Measurements from ENCODE around the gene ZMYND8.
"Not testable (repeated sequence)": the region's sequence is repeated elsewhere in the genome, so short reads cannot be mapped to it uniquely, and the experiment has no call there.

Gene ZMYND8

DNA sequence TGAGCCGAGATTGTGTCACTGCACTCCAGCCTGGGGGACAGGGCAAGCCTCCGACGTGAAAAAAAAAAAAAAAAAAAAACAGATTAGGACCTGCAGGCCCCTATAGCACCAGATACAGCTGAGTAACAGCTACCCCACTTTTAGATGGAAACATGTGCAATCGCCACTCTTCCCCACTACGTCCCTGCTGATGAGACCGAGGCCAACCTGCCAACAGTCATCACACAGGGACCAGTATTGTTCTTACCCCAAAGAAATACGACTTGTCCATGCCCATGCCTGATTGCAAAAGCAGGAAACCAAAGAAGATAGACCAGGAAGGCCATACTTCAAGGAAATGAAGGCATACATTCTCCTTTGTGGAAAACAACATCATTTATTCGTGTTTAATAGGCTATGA, 45.8 kb downstream of the ZMYND8 start:
- no peak for DNase-seq (ENCODE audit: low read depth in 2 of 2)

DNA sequence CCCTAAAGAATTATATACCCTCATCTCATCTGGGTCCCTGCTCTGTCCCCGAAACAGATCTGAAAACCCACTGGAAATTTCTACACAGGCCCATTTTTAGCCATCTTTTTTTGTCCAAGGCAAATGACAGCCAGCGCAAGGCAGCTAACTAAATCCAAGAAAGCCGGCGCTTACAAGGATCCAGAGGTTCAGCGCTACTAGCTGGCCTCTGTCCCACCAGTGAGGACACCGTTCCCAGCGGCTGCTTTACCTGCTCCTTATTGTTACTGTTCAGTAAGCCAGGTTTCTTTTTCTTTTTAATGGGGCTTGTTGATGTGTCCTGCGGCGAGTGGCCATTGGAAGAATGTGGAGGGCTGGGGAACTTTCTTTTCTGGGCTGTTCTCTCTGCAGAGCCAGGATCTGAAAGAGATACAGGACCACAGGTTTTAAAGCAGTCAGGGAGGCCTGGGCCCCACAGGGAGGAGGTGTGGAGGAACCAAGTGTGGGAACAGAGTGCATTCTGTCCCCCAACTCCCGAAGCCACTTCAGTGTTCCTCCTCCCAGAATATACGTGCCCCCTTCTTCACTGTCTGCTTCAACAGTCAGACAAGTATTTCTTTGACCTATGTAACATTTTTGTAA, 46.6 kb downstream of the ZMYND8 start:
- DNase-seq (ENCODE audit: low read depth in 2 of 2) = no peak

DNA sequence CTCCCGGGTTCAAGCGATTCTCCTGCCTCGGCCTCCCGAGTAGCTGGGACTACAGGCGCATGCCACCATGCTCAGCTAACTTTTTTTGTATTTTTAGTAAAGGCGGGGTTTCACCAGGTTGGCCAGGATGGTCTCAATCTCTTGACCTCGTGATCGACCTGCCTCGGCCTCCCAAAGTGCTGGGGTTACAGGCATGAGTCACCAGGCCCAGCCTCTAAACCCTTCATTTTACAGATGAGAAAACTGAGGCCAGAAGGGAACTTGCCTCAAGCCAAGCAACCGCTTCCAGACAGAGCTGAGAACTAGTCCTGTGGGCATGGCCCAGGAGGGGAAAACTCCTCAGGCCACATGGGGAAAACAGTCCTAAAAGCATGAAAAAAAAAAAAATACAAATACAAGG, 47.1 kb downstream of the ZMYND8 start:
- DNase-seq (ENCODE audit: low read depth in 2 of 2) = no peak

DNA sequence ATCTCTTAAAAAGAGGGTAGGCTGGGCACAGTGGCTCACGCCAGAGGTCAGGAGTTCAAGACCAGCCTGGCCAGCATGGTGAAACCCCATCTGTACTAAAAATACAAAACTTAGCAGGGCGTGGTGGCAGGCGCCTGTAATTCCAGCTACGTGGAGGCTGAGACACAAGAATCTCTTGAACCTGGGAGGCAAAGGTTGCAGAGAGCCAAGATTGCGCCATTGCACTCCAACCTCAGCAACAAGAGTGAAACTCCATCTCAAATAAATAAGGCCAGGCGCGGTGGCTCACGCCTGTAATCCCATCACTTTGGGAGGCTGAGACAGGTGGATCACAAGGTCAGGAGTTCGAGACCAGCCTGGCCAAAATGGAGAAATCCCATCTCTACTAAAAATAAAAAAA, 48.9 kb downstream of the ZMYND8 start:
- DNase-seq (ENCODE audit: low read depth in 2 of 2) = not testable (repeated sequence)

DNA sequence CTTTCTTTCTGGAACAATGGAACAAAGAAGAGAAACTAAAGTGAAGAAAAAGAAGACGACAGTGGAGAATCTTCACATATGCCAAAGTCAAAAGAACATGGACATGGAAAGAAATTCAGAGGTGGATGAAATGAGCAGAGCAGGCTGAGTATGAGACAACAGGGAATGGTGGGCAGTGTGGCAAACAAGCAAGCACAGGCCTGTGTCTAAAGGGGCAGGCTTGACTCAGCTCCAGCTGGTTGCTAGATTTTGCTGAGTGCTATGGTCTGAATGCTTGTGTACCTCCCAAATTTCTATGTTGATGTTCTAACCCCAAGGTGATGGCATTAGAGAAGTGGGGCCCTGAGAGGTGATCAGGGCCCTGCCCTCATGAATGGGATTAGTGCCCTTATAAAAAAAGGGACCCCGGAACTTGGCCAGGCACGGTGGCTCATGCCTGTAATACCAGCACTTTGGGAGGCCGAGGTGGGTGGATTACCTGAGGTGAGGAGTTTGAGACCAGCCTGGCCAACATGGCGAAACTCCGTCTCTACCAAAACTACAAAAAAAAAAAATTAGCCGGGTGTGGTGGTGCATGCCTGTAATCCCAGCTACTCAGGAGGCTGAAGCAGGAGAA, 49.6 kb downstream of the ZMYND8 start:
- DNase-seq (ENCODE audit: low read depth in 2 of 2) = no peak

DNA sequence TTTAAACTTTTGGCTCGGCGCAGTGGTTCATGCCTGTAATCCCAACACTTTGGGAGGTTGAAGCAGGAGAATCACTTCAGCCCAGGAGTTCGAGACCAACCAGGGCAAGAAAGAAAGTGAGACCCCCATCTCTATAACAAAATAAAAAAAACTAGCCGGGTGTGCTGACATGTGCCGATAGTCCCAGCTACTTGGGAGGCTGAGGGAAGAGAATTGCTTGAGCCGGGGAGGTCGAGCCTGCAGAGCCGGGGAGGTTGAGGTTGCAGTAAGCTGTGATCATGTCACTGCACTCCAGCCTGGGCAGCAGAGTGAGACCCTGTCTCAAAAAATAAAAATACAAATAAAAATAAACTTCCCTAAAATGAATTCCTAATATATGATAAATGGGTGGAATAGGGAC, 50.4 kb downstream of the ZMYND8 start:
- DNase-seq (ENCODE audit: low read depth in 2 of 2) = no peak

DNA sequence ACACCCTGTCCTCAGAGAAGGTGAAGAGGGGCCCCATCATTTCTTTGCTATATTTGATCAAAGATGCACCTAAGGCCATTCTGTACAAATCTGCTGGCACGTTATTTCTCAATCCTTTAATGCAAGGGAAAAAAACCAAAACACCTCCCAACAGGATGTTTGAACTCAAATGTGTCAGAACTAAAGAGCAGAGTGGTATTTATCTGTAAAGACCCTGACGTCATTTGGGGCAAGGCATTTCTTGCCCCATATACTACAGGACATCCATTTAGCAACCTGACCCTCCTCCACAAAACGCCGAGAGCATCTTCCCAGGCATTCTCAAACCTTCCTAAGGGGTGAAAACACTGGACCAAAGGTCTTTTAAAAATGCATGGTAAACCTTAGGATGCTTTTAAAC, 50.8 kb downstream of the ZMYND8 start:
- no peak for DNase-seq (ENCODE audit: low read depth in 2 of 2)

DNA sequence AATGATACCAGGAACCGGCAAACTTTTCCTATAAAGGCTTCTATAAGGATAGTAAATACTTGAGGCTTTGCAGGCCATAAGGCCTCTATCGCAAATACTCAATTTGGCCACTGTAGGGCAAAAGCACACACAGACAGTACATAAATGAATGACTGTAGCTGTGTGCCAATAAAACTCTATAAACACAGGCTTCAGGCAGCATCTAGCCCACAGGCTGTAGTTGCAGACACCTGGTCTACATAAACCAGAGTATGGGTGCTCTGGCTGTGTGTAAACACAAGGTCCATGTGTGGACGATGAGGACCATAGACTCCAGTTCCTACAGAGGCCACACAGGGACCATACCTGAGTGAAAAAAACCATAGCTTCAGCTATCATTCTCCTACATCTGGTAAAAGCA, 52.2 kb downstream of the ZMYND8 start:
- DNase-seq (ENCODE audit: low read depth in 2 of 2) = no peak

DNA sequence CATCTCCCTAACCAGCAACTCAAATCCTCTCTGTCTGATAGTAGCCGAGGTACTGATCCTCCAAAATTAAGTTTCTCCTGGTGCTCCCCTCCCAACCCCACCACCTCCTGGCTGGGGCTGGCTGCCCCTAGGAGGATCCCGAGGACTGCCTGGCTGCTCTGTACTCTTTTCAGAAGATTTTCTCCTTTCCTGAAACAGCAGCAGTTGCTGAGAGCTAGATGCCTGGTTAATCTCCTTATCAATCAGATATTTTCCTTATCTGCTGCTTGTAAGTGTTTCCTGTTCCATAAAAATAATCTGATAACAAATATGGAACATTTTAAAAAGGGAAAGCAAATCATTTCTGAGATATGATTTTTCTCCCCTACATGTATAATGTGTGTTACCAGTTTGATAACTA, 52.8 kb downstream of the ZMYND8 start:
- DNase-seq (ENCODE audit: low read depth in 2 of 2) = no peak

DNA sequence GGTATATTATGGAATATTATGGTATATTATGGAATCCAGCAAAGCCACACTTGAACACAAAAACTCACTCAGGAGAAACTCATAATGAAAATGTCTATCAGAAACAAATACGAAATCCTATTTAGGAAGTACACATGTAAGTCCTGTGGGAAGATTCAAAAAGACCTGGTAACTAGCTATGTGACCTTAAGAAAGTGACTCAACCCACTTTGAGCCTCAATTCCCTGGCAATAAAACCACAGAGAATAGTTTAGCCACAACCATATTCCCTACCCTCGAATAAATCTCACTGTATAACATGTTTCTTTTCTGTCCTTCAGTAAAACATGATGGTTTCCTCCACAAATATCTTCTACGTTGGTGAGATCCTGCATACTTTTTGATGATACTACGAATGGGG, 56.4 kb downstream of the ZMYND8 start:
- no peak for DNase-seq (ENCODE audit: low read depth in 2 of 2)

DNA sequence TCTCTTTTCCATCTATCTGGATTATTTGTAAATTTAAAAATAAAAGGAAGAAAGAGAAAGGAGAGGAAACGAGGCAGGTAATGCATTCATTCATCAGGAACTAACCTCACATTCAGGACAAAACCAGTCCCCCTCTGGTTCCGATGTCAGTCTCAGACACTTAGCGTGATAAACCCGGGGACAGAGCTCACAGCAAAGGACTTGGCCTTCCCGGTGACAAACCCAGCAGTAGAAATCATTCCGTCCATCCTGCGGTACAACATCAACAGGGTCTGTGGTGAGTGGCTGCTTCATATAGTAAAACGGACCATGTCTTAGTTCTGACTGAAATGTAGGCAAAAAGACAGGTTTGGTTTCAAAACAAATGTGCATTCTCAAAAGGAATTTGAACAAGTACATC, 57.9 kb downstream of the ZMYND8 start:
- no peak for DNase-seq (ENCODE audit: low read depth in 2 of 2)

DNA sequence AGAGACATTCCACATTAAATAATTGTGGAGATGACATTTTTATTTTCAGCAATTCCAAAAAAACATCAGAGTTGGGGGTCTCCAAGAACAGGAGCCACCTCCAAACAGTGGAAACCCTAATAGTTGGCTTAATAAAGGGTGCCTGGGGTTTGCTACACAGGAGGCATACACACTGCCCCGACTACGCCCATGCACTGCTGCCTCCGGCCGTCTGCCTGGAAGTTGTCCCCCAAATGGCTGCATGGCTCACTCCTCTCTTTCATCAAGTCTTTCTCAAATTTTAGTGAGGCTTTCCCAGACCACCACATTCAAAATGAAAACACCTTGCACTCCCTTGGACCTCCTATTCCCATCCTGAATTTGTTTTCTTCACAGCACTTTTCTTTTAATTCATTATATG, 58.8 kb downstream of the ZMYND8 start:
- no peak for DNase-seq (ENCODE audit: low read depth in 2 of 2)

DNA sequence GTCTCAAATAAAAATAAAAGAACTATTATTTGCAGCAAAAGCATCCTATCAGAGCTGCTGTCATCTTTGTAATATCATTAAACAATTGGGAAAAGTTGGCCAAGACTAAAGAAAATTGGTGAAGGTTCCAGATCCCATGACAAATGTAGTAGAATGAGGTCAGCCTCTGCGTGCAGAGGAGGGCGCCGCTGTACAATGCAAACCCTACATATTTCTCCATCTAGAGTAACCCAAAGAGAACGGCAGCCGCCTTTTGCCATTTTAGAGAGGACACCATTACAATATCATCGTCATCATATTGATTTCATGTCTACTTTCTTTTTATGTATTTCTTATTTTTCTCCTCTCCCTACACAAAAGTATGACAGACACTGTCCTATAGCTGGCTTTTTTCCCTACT, 59.5 kb downstream of the ZMYND8 start:
- no peak for DNase-seq (ENCODE audit: low read depth in 2 of 2)

DNA sequence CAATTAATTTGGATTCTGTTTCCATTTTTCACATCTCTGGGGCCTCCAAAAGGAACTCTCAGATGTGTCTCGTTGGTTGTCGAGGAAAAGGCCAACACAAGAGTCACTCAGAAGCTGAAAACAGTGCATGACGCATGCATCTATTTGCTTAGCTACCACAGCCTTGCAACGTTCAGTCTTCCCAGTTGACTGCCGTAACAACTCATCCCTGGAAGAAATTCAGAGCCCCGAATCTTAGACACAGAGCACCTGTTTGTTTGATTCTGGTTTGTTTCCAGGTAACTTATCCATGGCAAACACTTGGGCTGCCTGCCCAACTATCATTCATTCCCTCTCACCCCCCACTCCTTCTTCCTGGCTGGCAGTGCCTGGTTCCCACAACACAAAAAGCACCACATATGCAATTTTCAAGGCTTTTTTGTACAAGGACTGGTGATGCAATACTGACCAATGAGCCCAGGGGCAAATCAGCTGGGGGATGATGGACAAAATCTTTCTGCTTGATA, 60.5 kb downstream of the ZMYND8 start:
- no peak for DNase-seq (ENCODE audit: low read depth in 2 of 2)

DNA sequence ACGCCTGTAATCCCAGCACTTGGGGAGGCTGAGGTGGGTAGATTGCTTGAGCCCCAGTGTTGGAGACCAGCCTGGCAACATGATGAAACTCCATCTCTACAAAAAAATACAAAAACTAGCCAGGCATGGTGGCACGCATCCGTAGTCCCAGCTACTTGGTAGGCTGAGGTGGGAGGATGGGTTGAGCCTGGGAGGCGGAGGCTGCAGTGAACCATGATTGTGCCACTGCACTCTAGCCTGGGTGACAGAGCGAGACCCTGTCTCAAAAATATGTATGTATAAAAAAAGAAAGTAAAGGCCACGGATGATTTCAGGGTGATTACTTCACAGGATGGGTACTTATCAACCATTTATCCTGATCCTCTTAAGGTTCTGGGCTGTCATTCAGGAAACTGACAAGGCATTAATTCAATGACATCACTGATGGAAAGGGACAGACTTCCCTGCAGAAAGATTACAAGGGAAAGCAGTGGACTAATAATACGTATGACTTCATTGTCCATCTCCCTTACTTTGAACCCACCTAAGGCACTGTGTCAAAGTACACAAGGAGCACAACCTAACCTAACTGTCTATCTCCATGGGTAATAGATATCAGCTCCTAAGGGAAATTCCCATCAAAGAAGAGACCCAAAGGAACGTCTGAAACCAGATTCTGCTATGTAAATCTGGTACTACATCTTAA, 61.2 kb downstream of the ZMYND8 start:
- no peak for DNase-seq (ENCODE audit: low read depth in 2 of 2)

DNA sequence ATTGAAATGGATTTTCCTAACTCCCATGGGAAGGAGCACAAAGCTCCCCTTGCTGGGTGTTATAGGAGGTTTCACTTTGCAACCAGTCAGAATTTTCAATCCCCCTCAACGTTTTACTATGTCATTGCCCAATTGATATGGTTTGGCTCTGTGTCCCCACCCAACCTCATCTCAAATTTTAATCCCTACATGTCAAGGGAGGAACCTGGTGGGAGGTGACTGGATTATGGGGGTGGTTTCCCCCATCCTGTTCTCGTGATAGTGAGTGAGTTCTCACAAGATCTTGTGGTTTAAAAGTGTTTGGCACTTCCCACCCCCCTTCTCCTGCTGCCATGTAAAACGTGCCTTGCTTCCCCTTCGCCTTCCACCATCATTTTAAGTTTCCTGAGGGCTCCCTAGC, 62.9 kb downstream of the ZMYND8 start:
- DNase-seq (ENCODE audit: low read depth in 2 of 2) = no peak

DNA sequence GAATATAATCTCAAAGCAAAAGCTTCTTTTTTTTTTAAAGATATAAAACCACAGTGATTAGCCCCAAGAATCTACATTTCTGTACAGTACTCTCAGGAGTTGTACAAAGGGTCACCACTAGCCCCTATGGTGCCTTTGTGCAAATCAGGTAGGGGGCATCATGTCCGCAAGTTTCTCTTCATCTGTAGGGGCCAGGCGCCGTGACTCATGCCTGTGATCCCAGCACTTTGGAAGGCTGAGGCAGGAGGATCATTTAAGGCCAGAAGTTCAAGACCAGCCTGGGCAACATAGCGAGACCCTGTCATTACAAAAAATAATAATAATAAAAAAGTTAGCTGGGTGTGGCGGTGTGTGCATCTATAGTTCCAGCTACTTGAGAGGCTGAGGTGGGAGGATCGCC, 63.9 kb downstream of the ZMYND8 start:
- DNase-seq (ENCODE audit: low read depth in 2 of 2) = no peak

DNA sequence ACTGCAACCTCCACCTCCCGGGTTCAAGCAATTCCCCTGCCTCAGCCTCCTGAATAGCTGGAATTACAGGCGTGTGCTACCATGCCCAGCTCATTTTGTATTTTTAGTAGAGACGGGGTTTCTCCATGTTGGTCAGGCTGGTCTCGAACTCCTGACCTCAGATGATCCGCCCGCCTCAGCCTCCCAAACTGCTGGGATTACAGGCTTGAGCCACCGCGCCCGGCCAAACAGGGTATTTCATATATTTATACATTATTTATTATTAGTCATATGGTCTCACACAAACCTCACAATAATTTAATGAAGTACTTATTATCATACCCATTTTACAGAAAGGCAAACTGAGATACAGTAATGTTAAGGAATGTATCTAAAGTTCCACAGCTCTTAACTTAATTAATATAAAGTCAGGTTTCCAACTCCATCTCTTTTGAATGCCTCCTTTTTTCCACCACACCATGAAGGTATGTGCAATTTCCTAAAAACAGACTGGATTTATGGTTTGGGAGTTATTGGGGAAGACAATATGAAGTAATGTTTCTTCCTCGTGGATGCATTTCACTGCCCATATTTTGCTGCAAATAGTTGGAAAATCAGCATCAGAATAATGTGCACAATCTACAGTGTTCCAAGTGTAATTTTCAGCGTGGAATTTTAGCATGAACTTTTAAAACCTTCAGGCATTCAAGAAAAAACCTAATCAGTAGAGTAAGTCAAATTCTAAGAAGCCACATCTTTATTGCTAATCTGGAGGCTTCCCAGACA, 65.7 kb downstream of the ZMYND8 start:
- DNase-seq (ENCODE audit: low read depth in 2 of 2) = no peak

DNA sequence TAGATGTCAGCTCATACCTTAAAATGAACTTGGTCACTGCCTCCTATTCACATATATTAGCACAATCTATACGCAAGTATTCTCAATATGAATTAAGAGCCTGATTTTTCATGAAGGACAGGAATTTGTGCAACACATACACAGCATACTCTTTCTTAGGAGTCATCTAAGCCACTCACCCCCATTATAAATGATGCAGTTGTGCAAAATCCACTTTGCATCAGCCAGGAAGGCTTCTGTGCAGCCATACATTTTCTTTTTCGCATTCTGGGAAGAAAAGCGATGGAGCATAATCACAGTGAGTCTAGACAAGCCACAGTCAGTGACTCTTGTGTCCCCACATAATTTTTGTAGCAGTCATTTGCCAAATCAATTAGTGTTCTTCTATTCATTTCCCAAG, 66.5 kb downstream of the ZMYND8 start:
- no peak for DNase-seq (ENCODE audit: low read depth in 2 of 2)

DNA sequence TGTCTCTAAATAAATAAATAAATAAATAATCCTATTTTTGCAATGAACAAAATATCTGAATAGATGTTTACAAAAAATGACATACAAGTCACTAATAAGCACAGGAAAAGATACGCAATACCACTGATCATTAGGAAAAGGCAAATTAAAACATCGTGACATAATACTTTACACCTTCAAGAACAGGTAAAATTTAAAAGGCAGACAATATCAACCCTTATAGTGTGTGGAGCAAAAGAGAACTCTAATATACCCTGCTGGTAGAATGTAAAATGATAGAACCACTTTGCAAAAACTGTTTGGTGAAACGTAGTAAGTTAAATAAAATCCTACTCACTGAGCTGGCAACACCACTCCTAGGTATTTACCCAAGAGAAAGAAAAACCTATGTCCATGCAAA, 67.4 kb downstream of the ZMYND8 start:
- no peak for DNase-seq (ENCODE audit: low read depth in 2 of 2)

DNA sequence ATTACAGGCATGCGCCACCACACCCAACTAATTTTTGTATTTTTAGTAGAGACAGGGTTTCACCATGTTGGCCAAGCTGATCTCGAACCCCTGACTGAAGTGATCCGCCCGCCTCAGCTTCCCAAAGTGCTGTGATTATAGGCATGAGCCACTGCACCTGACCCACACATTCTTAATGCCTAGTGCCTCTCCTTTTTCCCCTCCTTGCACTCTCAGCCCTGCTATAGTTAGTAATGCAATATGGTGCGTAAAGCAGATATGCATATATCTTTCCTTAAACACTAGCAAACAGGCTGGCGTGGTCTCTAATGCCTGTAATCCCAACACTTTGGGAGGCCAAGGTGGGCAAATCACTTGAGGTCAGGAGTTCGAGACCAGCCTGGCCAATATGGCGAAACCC, 68.0 kb downstream of the ZMYND8 start:
- DNase-seq (ENCODE audit: low read depth in 2 of 2) = not testable (repeated sequence)

DNA sequence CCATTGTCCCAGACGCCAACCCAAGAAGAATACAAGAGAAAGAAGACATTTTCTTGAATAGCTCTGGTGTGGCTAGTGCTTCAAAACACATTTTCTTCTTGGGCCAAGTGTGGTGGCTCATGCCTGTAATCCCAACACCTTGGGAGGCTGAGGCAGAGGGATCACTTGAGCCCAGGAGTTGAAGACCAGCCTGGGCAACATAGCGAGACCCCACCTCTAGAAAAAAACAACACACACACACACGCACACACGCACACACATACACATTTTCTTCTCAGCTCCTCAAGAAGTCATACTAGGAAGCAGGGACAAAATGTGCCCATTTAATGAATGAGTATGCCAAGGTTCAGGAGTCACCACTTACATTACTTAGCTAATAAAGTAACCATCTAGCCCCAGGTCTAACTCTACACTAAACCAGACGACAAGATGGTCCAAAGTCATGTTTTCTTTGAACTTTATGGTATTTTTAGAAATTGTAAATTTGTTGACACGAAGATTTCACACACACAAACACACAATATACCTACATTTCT, 68.8 kb downstream of the ZMYND8 start:
- no peak for DNase-seq (ENCODE audit: low read depth in 2 of 2)

All from stimulated activated CD8-positive, alpha-beta memory T cell treated with anti-CD3 and anti-CD28 coated beads, Interleukin-7, amount 100 ng/mL, for 4 hours (primary cell).